D721Med (cell line): ENCODE measurements around the gene PPRC1.
"Not testable (repeated sequence)": the region's sequence is repeated elsewhere in the genome, so short reads cannot be mapped to it uniquely, and the experiment has no call there.

Experiments used
- DNase-seq: peaks from one replicate; pipeline ENCODE4 v3.0.0; 2011; ENCODE audit warnings: low spot score; ENCODE audit not compliant: insufficient read length
- FAIRE-seq: peaks from 2 replicates; lab custom pipeline; 2011; peaks lifted over from hg19 to GRCh38; lab: Jason Lieb, UNC
- CTCF ChIP-seq: IDR thresholded peaks from 2 replicates; pipeline ENCODE4 v1.5.1; 2012; ENCODE audit warnings: mild to moderate bottlenecking, control low read depth; ENCODE audit not compliant: insufficient read depth; ENCODE audit errors: missing control alignments

Gene PPRC1

GRCh38 chr10:102175415-102175814 is 42.6 kb downstream of the PPRC1 start:
- FAIRE-seq: no peak
- no peak for TF ChIP-seq CTCF
- DNase-seq: no peak

GRCh38 chr10:102184606-102185005 is 51.8 kb downstream of the PPRC1 start:
- no peak for DNase-seq
- TF ChIP-seq CTCF: no peak
- no peak for FAIRE-seq

- no peak for TF ChIP-seq CTCF
- FAIRE-seq (no peak), DNase-seq (no peak)
Observed at GRCh38 chr10:102185272-102185671, 52.4 kb downstream of the PPRC1 start.

- DNase-seq (no peak), FAIRE-seq (no peak)
- TF ChIP-seq CTCF: no peak
Observed at GRCh38 chr10:102185811-102186527, 53.1 kb downstream of the PPRC1 start.

GRCh38 chr10:102188298-102188940 is 55.6 kb downstream of the PPRC1 start:
- TF ChIP-seq CTCF: no peak
- FAIRE-seq (no peak), DNase-seq (no peak)

- DNase-seq, FAIRE-seq: not testable (repeated sequence)
Observed at GRCh38 chr10:102188941-102189898, 56.4 kb downstream of the PPRC1 start.

GRCh38 chr10:102191956-102192355 is 59.1 kb downstream of the PPRC1 start:
- DNase-seq: no peak
- FAIRE-seq: no peak
- TF ChIP-seq CTCF: no peak
